ENCODE measurements around the gene RPS14.

DNA sequence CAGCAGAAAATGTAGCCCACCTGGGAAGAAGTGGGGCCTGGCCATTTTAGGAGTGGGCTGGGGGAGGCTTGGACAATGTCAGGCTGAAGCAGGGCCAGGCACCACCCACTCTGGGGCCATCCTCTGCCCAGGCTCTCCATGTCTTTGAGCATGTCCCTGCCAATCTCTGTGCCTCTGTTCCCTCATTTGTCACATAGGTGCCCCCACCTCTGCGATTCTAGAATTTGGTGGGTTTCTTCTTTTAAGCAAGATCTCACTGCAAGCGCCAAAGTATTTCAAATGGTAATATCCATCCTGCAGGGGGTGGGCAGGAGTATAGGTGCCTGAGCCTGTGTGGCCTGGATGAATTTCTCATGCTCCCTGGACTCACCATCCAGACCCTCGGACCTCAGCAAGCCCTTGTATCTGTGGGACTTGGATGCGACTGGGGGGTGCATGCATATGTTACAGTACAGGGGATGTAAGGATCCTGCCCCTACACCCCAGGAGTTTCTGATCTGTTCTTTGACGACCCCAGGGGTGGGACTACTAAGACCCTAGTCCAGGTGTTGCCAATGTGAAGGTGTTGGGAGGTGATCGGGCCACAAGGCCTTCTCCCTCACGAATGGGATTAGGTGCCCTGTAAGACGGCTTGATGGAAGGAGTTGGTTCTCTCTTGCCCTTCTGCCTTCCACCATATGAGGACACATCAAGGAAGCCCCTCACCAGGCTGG is 41.2 kb downstream of the RPS14 start:
- TF ChIP-seq POLR2A (IDR thresholded peaks at IDR 0.05; ENCODE audit: low read length), result no peak
- no peak for TF ChIP-seq GATA1 (IDR thresholded peaks at IDR 0.05; ENCODE audit: low read depth, low read length)

Measured in erythroblast (primary cell).